ENCODE measurements around the gene MAP7.
"Not testable (repeated sequence)": the region's sequence is repeated elsewhere in the genome, so short reads cannot be mapped to it uniquely, and the experiment has no call there.

DNA sequence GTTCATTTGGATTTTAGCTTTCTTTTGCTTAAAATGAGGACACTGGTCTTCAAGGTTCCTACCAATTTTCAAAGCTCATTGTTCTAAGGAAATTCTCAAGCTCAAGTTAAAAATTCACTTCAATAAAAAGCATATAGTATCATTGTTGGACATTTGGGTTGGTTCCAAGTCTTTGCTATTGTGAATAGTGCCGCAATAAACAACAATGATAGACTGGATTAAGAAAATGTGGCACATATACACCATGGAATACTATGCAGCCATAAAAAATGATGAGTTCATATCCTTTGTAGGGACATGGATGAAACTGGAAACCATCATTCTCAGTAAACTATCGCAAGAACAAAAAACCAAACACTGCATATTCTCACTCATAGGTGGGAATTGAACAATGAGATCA, 159.3 kb downstream of the MAP7 start:
- not testable (repeated sequence) for TF ChIP-seq CTCF (IDR thresholded peaks at IDR 0.05; ENCODE audit: extremely low read depth in 1 of 2, insufficient read depth in 1 of 2, low read depth in 1 of 2, low read length in 2 of 2); POLR2A (IDR thresholded peaks at IDR 0.05; ENCODE audit: low read depth, low read length); POLR2AphosphoS5 (IDR thresholded peaks at IDR 0.05; ENCODE audit: insufficient read depth, low read depth, low read length); EZH2 (IDR thresholded peaks at IDR 0.05; ENCODE audit: borderline replicate concordance, low read depth, low read length, severe bottlenecking); MYC (IDR thresholded peaks at IDR 0.05; ENCODE audit: low read depth, low read length); MAX (IDR thresholded peaks at IDR 0.05; ENCODE audit: insufficient read depth, insufficient read length); JUN (IDR thresholded peaks at IDR 0.05; ENCODE audit: borderline replicate concordance, insufficient read depth, insufficient read length, low read depth); FOS (IDR thresholded peaks at IDR 0.05; ENCODE audit: borderline replicate concordance, insufficient read depth, low read length); GATA2 (IDR thresholded peaks at IDR 0.05; ENCODE audit: insufficient read depth, insufficient read length, low read depth, low read length)
